ENCODE results near the gene MAPRE2.

DNA sequence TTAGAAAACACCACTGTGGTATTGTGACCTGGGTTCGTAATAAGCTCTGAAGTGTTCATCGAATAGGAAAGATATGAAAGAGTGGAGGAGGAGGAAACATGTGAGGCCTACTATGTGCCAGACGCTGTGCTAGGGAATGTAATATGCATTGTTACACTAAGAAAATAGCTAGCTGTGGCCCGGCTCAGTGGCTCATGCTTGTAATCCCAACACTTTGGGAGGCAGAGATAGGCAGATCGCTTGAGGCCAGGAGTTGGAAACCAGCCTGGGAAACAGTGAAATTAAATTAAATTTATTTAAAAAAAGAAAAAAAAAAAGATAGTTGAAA is 150.4 kb downstream of the MAPRE2 start:
- TF ChIP-seq, protein P1, sequence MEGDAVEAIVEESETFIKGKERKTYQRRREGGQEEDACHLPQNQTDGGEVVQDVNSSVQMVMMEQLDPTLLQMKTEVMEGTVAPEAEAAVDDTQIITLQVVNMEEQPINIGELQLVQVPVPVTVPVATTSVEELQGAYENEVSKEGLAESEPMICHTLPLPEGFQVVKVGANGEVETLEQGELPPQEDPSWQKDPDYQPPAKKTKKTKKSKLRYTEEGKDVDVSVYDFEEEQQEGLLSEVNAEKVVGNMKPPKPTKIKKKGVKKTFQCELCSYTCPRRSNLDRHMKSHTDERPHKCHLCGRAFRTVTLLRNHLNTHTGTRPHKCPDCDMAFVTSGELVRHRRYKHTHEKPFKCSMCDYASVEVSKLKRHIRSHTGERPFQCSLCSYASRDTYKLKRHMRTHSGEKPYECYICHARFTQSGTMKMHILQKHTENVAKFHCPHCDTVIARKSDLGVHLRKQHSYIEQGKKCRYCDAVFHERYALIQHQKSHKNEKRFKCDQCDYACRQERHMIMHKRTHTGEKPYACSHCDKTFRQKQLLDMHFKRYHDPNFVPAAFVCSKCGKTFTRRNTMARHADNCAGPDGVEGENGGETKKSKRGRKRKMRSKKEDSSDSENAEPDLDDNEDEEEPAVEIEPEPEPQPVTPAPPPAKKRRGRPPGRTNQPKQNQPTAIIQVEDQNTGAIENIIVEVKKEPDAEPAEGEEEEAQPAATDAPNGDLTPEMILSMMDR (IDR thresholded peaks at IDR 0.05): no peak
- no peak for TF ChIP-seq POLR2A (IDR thresholded peaks at IDR 0.05)
